ENCODE measurements around the gene COG5. TPM values are rescaled to one million over a fixed set of nuclear protein-coding genes. Genes with fewer than 3 reads are reported as not detected.

COG5 gene
- total and polyA plus RNA-seq, 11 donors: 9.4 to 61.6 (median 42.1) TPM

DNA sequence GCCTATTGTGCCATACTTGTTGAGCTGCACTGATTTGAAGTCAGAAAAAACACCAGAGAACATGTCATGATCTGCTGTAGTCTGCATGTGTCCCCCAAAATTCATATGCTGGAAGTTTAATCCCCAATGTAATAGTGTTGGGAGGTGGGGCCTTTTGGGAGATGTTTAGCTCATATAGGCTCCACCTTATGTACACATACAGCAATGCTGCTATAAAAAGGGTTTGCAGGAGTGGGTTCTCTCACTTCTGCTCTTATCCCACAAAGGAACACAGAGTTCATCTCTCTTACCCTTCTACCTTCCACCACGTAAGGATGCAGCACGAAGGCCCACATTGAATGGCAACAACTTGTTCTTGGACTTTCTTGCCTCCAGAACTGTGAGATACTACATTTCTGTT lies 70.8 kb downstream of the COG5 start:
- TF ChIP-seq, protein P1, sequence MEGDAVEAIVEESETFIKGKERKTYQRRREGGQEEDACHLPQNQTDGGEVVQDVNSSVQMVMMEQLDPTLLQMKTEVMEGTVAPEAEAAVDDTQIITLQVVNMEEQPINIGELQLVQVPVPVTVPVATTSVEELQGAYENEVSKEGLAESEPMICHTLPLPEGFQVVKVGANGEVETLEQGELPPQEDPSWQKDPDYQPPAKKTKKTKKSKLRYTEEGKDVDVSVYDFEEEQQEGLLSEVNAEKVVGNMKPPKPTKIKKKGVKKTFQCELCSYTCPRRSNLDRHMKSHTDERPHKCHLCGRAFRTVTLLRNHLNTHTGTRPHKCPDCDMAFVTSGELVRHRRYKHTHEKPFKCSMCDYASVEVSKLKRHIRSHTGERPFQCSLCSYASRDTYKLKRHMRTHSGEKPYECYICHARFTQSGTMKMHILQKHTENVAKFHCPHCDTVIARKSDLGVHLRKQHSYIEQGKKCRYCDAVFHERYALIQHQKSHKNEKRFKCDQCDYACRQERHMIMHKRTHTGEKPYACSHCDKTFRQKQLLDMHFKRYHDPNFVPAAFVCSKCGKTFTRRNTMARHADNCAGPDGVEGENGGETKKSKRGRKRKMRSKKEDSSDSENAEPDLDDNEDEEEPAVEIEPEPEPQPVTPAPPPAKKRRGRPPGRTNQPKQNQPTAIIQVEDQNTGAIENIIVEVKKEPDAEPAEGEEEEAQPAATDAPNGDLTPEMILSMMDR (IDR thresholded peaks at IDR 0.05): no peak
- no peak for TF ChIP-seq POLR2A (IDR thresholded peaks at IDR 0.05)
- Histone ChIP-seq H3K4me1 (peaks cover 0 to 16% (median 2%) of the 10 kb centered on the region in 12 donors), H3K9me3 (peaks cover 0 to 9% (median 0%) of the 10 kb centered on the region in 12 donors), H3K4me3 (no peak overlapping the region), H3K36me3 (no peaks in the 10 kb centered on the region), H3K27ac (no peak overlapping the region), H3K27me3 (no peaks in the 10 kb centered on the region)
- DNase-seq: no peak
- intact Hi-C loops (cut with DNase I): no loop called here
- 95 to 99% (median 97%) methylated on average over 2 of the region's 2 CpGs for WGBS, 4 donors
- no peak for ATAC-seq

DNA sequence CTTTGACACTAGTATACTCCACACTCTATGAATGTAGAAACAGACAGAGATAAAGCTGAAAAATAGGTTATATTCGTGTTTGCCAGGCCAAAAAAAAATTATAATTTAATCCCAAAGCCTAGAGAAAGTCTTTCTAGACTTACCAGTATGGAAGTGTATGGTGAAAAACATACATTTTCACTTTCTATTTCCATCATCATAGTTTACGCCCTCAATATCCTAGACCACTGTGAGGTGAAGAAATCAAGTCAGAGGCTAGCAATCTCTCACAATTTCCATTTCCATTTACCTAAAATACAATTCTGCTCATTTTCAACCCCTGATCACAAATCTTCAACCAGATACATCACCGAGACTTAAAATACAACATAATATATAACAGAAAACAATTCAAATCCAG lies 77.7 kb downstream of the COG5 start:
- H3K9me3 ChIP-seq: no peaks in the 10 kb centered on the region
- H3K4me1 ChIP-seq: peaks cover 0 to 6% (median 0%) of the 10 kb centered on the region in 12 donors
- DNase-seq (no peak), ATAC-seq (no peak)
- TF ChIP-seq, protein P1 (IDR thresholded peaks at IDR 0.05): no peak
- no peak for TF ChIP-seq POLR2A (IDR thresholded peaks at IDR 0.05)
- WGBS, 4 donors: 83 to 90% (median 85%) methylated on average over 3 of the region's 3 CpGs
- H3K4me3 ChIP-seq: no peak overlapping the region
- H3K36me3 ChIP-seq: no peaks in the 10 kb centered on the region
- H3K27ac ChIP-seq: no peak overlapping the region
- H3K27me3 ChIP-seq: no peaks in the 10 kb centered on the region
- intact Hi-C loops (cut with DNase I): loop anchor here in 1 of 10 donors (10.0 kb wide), 1 partner anchor 79 kb away; the partner anchor contains the start of genes COG5 and DUS4L

DNA sequence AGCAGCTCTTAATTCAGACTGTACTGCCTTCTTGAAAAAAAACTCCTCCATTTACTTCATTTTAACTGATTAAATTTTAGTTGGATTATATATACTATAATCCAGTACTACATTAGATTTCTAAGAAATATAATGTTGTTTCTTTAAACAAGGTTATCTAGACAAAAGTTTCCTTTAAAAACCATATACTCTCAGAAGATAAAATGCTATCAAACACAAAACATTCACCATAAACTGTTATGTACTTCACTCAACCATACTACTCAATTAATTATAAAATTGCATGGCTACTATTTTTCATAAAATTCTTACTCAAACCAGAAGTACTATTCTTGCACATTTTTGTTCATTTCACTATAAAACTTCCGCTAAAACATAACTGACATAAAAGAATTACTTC lies 81.1 kb downstream of the COG5 start:
- no peak for DNase-seq
- TF ChIP-seq, protein P1 (IDR thresholded peaks at IDR 0.05): no peak
- no peak for TF ChIP-seq POLR2A (IDR thresholded peaks at IDR 0.05)
- no peaks in the 10 kb centered on the region for H3K9me3 ChIP-seq
- WGBS, 4 donors: 96 to 100% (median 98%) methylated on average over 1 of the region's 1 CpG
- no peaks in the 10 kb centered on the region for H3K36me3 ChIP-seq
- H3K4me1 ChIP-seq: peaks cover 0 to 6% (median 0%) of the 10 kb centered on the region in 12 donors
- intact Hi-C loops (cut with DNase I): loop anchor here in 2 of 10 donors (5.0 to 10.0 kb wide), 2 partner anchors 80 to 82 kb away; partner anchors contain the start of genes COG5 (in 2 of the 2) and DUS4L (in 2 of the 2)
- H3K27me3 ChIP-seq: no peaks in the 10 kb centered on the region
- ATAC-seq: no peak
- no peak overlapping the region for H3K27ac ChIP-seq
- H3K4me3 ChIP-seq: no peak overlapping the region

DNA sequence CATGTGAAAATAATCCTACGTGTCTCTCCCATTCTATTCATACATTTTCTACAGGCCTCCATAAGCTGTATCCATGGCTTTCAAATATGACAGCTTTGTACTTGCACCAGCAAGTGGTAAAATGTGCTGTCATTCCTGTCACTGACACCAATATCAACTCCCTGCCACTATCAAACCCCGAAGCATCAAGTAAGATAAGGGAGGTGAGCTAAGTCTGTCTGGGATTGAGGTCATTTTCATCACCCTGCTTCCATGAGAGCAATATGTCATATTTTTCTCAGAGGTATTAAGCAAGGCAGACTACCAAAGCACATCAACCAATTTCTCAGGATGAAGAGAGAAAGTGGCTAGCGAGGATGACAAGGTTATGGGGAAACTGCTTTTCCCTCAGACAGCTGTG lies 82.8 kb downstream of the COG5 start:
- ATAC-seq: peak; percentile 91 to 98 (median 96)
- peak in 3 of 5 donors; percentile 25 to 32 (median 30) for DNase-seq
- peaks cover 0 to 15% (median 1%) of the 10 kb centered on the region in 12 donors for H3K4me1 ChIP-seq
- H3K36me3 ChIP-seq: no peaks in the 10 kb centered on the region
- peak overlapping the region in 10 of 12 donors; percentile 1 to 52 (median 39) for H3K4me3 ChIP-seq
- H3K9me3 ChIP-seq: no peaks in the 10 kb centered on the region
- 50 to 58% (median 55%) methylated on average over 3 of the region's 3 CpGs for WGBS, 4 donors
- TF ChIP-seq, protein P1 (IDR thresholded peaks at IDR 0.05): no peak
- no peak for TF ChIP-seq POLR2A (IDR thresholded peaks at IDR 0.05)
- peak overlapping the region; percentile 12 to 84 (median 74) for H3K27ac ChIP-seq
- intact Hi-C loops (cut with DNase I): loop anchor here in 2 of 10 donors (5.0 to 10.0 kb wide), 2 partner anchors 81 to 84 kb away; partner anchors contain the start of genes COG5 (in 2 of the 2) and DUS4L (in 2 of the 2)
- no peaks in the 10 kb centered on the region for H3K27me3 ChIP-seq

All from heart left ventricle (tissue), 16 donors.